ENCODE results near the gene KCTD21. TPM values are rescaled to one million over a fixed set of nuclear protein-coding genes. Genes with fewer than 3 reads are reported as not detected.
"Not testable (repeated sequence)": the region's sequence is repeated elsewhere in the genome, so short reads cannot be mapped to it uniquely, and the experiment has no call there.

The KCTD21 gene
- total and polyA plus RNA-seq, 2 of the 4 experiments (the other 2 are of a cell fraction): 12.2 to 12.5 TPM

- H4K20me1 ChIP-seq (ENCODE audit: insufficient read depth, low read length): peaks cover 5% of the 10 kb centered on the region
- in situ Hi-C loops (cut with MboI; ENCODE audit: low sequenced_read_pairs) (no loop called here), intact Hi-C loops (cut with micrococcal nuclease) (no loop called here), dilution Hi-C loops (cut with HindIII; ENCODE audit: low sequenced_read_pairs, unreplicated experiment) (no loop called here)
- H3K4me2 ChIP-seq (ENCODE audit: low read depth, low read length): no peak overlapping the region
- no peaks in the 10 kb centered on the region for H3K27me3 ChIP-seq (ENCODE audit: control insufficient read depth, insufficient read depth, low read length)
- H2AK9ac ChIP-seq (replicated peaks; ENCODE audit: low read depth, low read length, poor library complexity): no peak overlapping the region
- H3K4ac ChIP-seq (ENCODE audit: low read depth, low read length): no peak overlapping the region
- no peak overlapping the region for H3K4me3 ChIP-seq (ENCODE audit: insufficient read depth, low read depth, low read length)
- no peak overlapping the region for H2AFZ ChIP-seq (replicated peaks; ENCODE audit: low read length, poor library complexity)
- peaks cover 29% of the 10 kb centered on the region for H3K36me3 ChIP-seq (ENCODE audit: control insufficient read depth, insufficient read depth, low read length)
- no peak overlapping the region for H3K23ac ChIP-seq (ENCODE audit: low read depth, low read length)
- no peaks in the 10 kb centered on the region for H3K9me3 ChIP-seq (ENCODE audit: control insufficient read depth, insufficient read depth, low read length)
- H3K56ac ChIP-seq (ENCODE audit: extremely low read depth, insufficient read depth, low read length): no peak overlapping the region
- ATAC-seq (ENCODE audit: low read depth) (no peak), DNase-seq (no peak)
- no peak overlapping the region for H2BK20ac ChIP-seq (ENCODE audit: low read depth, low read length)
- no peak overlapping the region for H4K8ac ChIP-seq (ENCODE audit: low read depth in 2 of 2, low read length in 2 of 2)
- no peak overlapping the region for H2BK120ac ChIP-seq (ENCODE audit: low read depth, low read length)
- H3K79me1 ChIP-seq (ENCODE audit: low read depth in 1 of 2, low read length in 2 of 2): peaks cover 5 to 60% of the 10 kb centered on the region in 2 experiments
- H2BK15ac ChIP-seq (ENCODE audit: low read depth, low read length): no peak overlapping the region
- no peak overlapping the region for H2BK5ac ChIP-seq (ENCODE audit: low read depth, low read length, poor library complexity, severe bottlenecking)
- ChIA-PET POLR2A (ENCODE audit: unreplicated experiment) (no interaction called here), CTCF (no interaction called here)
- no peak overlapping the region for H2AK5ac ChIP-seq (ENCODE audit: low read depth, low read length)
- no peak overlapping the region for H4K5ac ChIP-seq (ENCODE audit: low read depth, low read length)
- BruUV-seq (replicated peaks): no TSS peak
- no peak overlapping the region for H3K18ac ChIP-seq (ENCODE audit: low read depth, low read length)
- TF ChIP-seq RCOR1 (IDR thresholded peaks at IDR 0.05; ENCODE audit: insufficient replicate concordance, low read length) (no peak), BHLHE40 (IDR thresholded peaks at IDR 0.05; ENCODE audit: low read depth, low read length) (no peak), MAFK (IDR thresholded peaks at IDR 0.05; ENCODE audit: low read depth, low read length) (no peak), POLR2A (IDR thresholded peaks at IDR 0.05; ENCODE audit: low read depth, low read length) (no peak)
- no peak overlapping the region for H3K9ac ChIP-seq (ENCODE audit: low read depth, low read length)
- WGBS, 2 experiments (ENCODE audit: extremely low coverage in 2 of 2, insufficient read length in 1 of 2): no CpG with 5 or more reads among the region's 10 CpGs
- H3K4me1 ChIP-seq (ENCODE audit: control insufficient read depth, insufficient read depth, low read length): no peaks in the 10 kb centered on the region
- H3K9me1 ChIP-seq (ENCODE audit: insufficient read depth, low read length): peaks cover 12% of the 10 kb centered on the region
- H3K27ac ChIP-seq (ENCODE audit: insufficient read depth, low read length): no peak overlapping the region
- no peak overlapping the region for H3K14ac ChIP-seq (replicated peaks; ENCODE audit: low read depth, low read length)
- no peak overlapping the region for H4K91ac ChIP-seq (ENCODE audit: insufficient read depth, low read depth, low read length)
Observed at GRCh38 chr11:78176605-78177141, 11.8 kb downstream of the KCTD21 start.

GRCh38 chr11:78175862-78176261 lies 12.6 kb downstream of the KCTD21 start:
- H2AK5ac ChIP-seq (ENCODE audit: low read depth, low read length); H4K5ac ChIP-seq (ENCODE audit: low read depth, low read length); H3K4me2 ChIP-seq (ENCODE audit: low read depth, low read length); ATAC-seq (ENCODE audit: low read depth); H2BK20ac ChIP-seq (ENCODE audit: low read depth, low read length); H3K27ac ChIP-seq (ENCODE audit: insufficient read depth, low read length); H3K9me3 ChIP-seq (ENCODE audit: control insufficient read depth, insufficient read depth, low read length); H2BK120ac ChIP-seq (ENCODE audit: low read depth, low read length); H3K4ac ChIP-seq (ENCODE audit: low read depth, low read length); H4K91ac ChIP-seq (ENCODE audit: insufficient read depth, low read depth, low read length); CTCF ChIA-PET; DNase-seq; H2AK9ac ChIP-seq (replicated peaks; ENCODE audit: low read depth, low read length, poor library complexity); dilution Hi-C loops (cut with HindIII; ENCODE audit: low sequenced_read_pairs, unreplicated experiment); H2BK5ac ChIP-seq (ENCODE audit: low read depth, low read length, poor library complexity, severe bottlenecking); H3K27me3 ChIP-seq (ENCODE audit: control insufficient read depth, insufficient read depth, low read length); H2AFZ ChIP-seq (replicated peaks; ENCODE audit: low read length, poor library complexity); H3K4me1 ChIP-seq (ENCODE audit: control insufficient read depth, insufficient read depth, low read length); H3K4me3 ChIP-seq (ENCODE audit: insufficient read depth, low read depth, low read length); H4K8ac ChIP-seq (ENCODE audit: low read depth in 2 of 2, low read length in 2 of 2); intact Hi-C loops (cut with micrococcal nuclease); H3K23ac ChIP-seq (ENCODE audit: low read depth, low read length); in situ Hi-C loops (cut with MboI; ENCODE audit: low sequenced_read_pairs); H4K20me1 ChIP-seq (ENCODE audit: insufficient read depth, low read length); H3K56ac ChIP-seq (ENCODE audit: extremely low read depth, insufficient read depth, low read length); H3K14ac ChIP-seq (replicated peaks; ENCODE audit: low read depth, low read length); H2BK15ac ChIP-seq (ENCODE audit: low read depth, low read length); H3K18ac ChIP-seq (ENCODE audit: low read depth, low read length); H3K9ac ChIP-seq (ENCODE audit: low read depth, low read length); BruUV-seq (replicated peaks); POLR2A ChIA-PET (ENCODE audit: unreplicated experiment): not testable (repeated sequence)
- no CpG with 5 or more reads among the region's 3 CpGs for WGBS, 2 experiments (ENCODE audit: extremely low coverage in 2 of 2, insufficient read length in 1 of 2)
- H3K9me1 ChIP-seq (ENCODE audit: insufficient read depth, low read length): peaks cover 12% of the 10 kb centered on the region
- H3K79me1 ChIP-seq (ENCODE audit: low read depth in 1 of 2, low read length in 2 of 2): peaks cover 5 to 56% of the 10 kb centered on the region in 2 experiments; a peak in 3 of 4 replicates
- peaks cover 30% of the 10 kb centered on the region for H3K36me3 ChIP-seq (ENCODE audit: control insufficient read depth, insufficient read depth, low read length)
